Prostate gland (tissue), 2 donors: ENCODE data around the gene APOBEC2.

Experiments
- POLR2A ChIP-seq: fragments of 450-650 bp; IDR thresholded peaks from one replicate; pipeline ENCODE4 v1.6.1; 2016; ENCODE audit warnings: antibody characterized with exemption, mild to moderate bottlenecking
- POLR2AphosphoS5 ChIP-seq: sonication (generic); formaldehyde crosslinking; IDR thresholded peaks from one replicate; pipeline ENCODE4 v1.6.1; 2017; ENCODE audit warnings: antibody characterized with exemption
- TF ChIP-seq, protein P1 (sequence below), 4 experiments: fragments of 200-600 bp in 2 of 4; fragments of 450-650 bp in 2 of 4; sonication (generic) in 2 of 4; IDR thresholded peaks; 1 replicate in 3 of 4; 2 replicates in 1 of 4; pipeline ENCODE4 v1.5.1; 2016 to 2019; ENCODE audit warnings: antibody characterized with exemption in 4 of 4, mild to moderate bottlenecking in 2 of 4, moderate library complexity in 2 of 4

- no peak for TF ChIP-seq POLR2AphosphoS5
- TF ChIP-seq, protein P1, sequence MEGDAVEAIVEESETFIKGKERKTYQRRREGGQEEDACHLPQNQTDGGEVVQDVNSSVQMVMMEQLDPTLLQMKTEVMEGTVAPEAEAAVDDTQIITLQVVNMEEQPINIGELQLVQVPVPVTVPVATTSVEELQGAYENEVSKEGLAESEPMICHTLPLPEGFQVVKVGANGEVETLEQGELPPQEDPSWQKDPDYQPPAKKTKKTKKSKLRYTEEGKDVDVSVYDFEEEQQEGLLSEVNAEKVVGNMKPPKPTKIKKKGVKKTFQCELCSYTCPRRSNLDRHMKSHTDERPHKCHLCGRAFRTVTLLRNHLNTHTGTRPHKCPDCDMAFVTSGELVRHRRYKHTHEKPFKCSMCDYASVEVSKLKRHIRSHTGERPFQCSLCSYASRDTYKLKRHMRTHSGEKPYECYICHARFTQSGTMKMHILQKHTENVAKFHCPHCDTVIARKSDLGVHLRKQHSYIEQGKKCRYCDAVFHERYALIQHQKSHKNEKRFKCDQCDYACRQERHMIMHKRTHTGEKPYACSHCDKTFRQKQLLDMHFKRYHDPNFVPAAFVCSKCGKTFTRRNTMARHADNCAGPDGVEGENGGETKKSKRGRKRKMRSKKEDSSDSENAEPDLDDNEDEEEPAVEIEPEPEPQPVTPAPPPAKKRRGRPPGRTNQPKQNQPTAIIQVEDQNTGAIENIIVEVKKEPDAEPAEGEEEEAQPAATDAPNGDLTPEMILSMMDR (IDR thresholded peaks at IDR 0.05): no peak
- TF ChIP-seq POLR2A: no peak
Observed at GRCh38 chr6:41042226-41043055, 10.6 kb upstream of the APOBEC2 start, which contains the start of gene TSPO2.
